ENCODE results near the gene SIGLEC5.
A peak's percentile ranks its signal among the peaks of the same experiment; 100 is the strongest.

SIGLEC5 gene

DNA sequence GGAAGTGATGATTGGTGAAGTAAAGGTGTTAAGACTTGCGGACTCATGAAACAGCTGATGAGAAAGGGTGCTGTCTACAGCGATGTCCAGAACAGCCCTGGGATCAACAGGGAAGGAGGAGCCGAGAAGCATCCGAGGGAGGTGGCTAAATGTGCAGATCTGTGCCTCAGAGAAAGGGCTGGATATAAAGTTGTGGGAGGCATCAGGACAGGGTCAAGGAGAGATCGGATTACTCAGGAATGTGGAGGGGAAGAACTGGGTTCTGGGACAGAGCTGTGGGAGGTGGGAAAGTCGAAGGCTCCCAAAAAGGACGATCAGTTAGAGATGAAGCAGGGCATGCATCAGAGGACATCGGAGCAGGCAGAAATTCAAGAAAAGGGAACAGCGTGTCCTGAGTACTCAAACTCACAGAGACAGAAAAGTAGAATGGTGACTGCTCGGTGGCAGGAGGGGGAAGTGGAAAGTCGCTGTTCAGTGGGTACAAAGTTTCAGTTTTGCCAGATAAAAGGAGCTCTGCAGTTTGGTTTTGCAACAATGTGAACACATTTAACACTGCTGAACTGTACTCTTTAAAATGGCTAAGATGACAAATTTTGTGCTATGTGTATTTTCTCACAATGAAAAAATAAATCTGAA, 14.6 kb upstream of the SIGLEC5 start:
- peak; percentile 70 for ATAC-seq
- Mint-ChIP-seq H3K4me1 (peaks cover 47% of the 10 kb centered on the region), H3K27me3 (no peaks in the 10 kb centered on the region), H3K36me3 (peaks cover 20% of the 10 kb centered on the region), H3K27ac (peak overlapping the region; percentile 77), H3K4me3 (peak overlapping the region; percentile 82), H3K9me3 (no peaks in the 10 kb centered on the region)

DNA sequence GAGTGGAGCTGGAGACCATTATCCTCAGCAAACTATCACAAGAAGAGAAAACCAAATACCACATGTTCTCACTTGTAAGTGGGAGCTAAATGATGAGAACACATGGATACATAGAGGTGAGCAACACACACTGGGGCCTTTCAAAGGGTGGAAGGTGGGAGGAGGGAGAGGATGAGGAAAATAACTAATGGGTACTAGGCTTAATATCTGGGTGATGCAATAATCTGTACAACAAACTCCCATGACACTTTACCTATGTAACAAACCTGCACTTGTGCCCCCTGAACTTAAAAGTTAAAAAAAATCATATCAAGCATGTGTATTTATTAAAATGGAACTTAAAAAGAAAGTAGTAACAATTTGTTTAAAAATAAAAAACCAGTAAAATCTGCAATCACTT, 11.4 kb upstream of the SIGLEC5 start:
- Mint-ChIP-seq H3K4me1 (peaks cover 41% of the 10 kb centered on the region), H3K36me3 (peaks cover 20% of the 10 kb centered on the region), H3K27me3 (no peaks in the 10 kb centered on the region), H3K9me3 (no peaks in the 10 kb centered on the region), H3K4me3 (peak overlapping the region; percentile 38), H3K27ac (no peak overlapping the region)
- ATAC-seq: no peak

DNA sequence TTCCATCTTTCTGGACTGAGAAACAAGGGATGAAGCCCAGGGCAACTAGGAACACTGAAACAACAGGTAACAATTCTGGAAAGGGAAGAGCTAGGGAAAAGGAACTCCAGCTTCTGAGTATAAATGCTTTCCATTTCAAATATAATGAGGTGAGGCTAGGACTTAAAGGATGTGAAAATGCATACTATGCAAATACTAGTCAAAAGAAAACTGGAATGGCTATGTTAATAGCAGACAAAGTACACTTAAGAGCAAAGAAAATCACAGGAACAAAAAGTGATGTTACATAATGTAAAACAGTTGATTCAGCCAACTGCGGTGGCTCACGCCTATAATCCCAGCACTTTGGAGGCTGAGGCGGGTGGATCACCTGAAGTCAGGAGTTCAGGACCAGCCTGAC, 10.2 kb upstream of the SIGLEC5 start:
- H3K9me3 Mint-ChIP-seq: no peaks in the 10 kb centered on the region
- H3K27ac Mint-ChIP-seq: no peak overlapping the region
- peaks cover 40% of the 10 kb centered on the region for H3K4me1 Mint-ChIP-seq
- H3K36me3 Mint-ChIP-seq: peaks cover 20% of the 10 kb centered on the region
- H3K27me3 Mint-ChIP-seq: no peaks in the 10 kb centered on the region
- ATAC-seq: no peak
- no peak overlapping the region for H3K4me3 Mint-ChIP-seq

DNA sequence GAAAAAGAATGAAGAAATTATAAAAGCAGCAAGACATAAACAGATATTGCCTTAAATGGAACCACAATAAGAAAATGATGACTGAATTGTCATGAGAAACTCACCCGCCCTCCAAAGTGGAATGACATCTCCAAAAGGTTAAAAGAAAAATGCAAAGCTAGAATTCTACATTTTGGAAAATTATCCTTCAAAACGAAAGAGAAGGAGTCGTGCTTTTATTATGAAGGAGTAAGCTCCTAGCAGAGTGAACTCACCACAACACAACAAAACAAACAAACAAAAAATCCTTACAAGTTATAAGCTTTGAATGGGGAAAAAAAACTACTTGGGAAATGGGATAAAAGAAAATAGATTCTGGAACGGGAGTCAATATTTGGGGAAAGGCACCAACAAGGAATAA, 9.7 kb upstream of the SIGLEC5 start:
- Mint-ChIP-seq H3K36me3 (peaks cover 18% of the 10 kb centered on the region), H3K9me3 (no peaks in the 10 kb centered on the region), H3K27ac (no peak overlapping the region), H3K4me3 (no peak overlapping the region), H3K4me1 (peaks cover 35% of the 10 kb centered on the region), H3K27me3 (no peaks in the 10 kb centered on the region)
- ATAC-seq: no peak

DNA sequence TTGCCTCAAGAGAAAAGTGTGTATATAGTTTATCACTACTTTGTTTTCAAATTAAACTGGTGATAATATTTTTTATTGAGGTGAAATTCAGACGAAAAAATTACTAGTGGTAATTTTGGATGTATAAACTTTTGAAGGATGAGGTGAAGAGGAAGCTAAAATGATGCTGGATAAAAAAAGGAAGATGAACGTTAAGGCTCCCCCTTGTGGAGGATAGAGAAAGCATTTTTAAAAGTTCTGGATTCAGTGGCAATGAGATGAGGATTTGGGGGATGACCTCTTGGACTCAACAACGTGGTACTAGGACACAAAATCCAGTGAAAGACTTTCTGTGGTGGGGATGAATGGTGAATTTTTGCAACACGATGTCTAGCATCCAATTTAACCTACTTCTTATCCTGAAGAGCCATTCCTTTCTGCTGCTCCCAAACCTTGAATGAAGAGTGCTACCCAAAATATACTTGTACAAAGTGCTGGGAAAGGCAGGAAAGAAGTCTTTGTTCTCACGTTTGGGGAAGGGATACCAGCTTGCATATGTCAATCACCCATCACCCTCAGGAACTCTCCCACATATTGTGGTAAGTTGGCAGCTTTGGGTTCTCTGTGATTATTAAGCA, 7.3 kb upstream of the SIGLEC5 start:
- H3K4me1 Mint-ChIP-seq: peaks cover 22% of the 10 kb centered on the region
- H3K27ac Mint-ChIP-seq: no peak overlapping the region
- no peaks in the 10 kb centered on the region for H3K27me3 Mint-ChIP-seq
- no peak overlapping the region for H3K4me3 Mint-ChIP-seq
- H3K36me3 Mint-ChIP-seq: peaks cover 5% of the 10 kb centered on the region
- H3K9me3 Mint-ChIP-seq: no peaks in the 10 kb centered on the region
- no peak for ATAC-seq

DNA sequence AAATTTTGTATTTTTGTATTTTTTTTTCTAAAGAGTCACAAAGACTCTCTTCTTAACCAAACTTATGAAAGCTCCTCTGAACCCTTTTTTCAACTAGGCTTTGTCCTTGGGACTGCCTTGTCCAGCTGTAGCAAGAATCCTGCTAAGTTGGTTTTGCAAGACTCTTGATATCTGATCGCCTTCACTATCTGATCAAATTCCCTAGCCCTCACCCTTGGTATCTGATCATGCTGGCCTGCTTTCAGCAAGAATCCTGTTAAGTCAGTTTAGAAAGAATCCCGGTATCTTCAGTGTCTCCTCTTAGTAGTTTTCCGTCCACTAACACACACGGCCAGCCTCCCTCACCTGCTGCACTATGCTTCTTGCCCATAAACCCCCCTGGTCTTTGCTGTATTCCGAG, 1.9 kb upstream of the SIGLEC5 start:
- Mint-ChIP-seq H3K9me3 (no peaks in the 10 kb centered on the region), H3K4me3 (no peak overlapping the region), H3K36me3 (peaks cover 17% of the 10 kb centered on the region), H3K4me1 (peaks cover 33% of the 10 kb centered on the region), H3K27me3 (no peaks in the 10 kb centered on the region), H3K27ac (no peak overlapping the region)
- ATAC-seq: no peak

DNA sequence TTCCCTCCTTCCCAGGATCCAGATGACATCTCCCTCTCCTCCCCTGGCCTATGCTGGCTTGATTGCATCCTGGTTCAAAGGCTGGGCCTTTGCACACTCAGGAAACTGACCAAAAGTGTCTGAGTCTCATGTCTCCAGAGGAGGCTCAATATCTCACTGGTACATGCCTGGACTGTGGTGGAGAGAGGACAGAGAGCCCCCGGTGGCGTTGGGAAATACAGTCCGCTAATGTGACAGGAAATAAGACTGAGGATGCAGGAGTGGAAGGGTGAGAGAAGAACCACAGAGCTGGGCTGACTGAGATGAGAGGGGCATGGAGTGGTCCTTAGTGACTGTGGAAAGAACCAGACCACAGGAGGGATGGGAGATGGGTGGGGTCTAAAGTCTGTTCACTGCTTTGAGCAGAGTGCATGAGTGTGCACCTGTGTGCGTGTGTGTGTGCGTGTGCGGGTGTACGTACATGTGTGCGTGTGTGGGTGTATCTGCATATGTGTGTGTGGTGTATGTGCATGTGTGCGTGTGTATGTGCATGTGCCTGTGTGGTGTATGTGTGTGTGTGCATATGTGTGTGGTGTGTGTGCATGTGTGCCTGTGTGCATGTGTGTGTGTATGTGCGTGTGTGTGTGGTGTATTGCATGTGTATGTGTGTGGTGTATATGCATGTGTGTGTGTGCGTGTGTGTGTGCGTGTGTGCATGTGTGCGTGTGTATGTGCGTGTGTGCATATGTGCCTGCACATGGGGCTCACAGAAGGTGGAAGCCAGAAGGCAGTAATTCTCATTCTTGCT, 1.9 kb downstream of the SIGLEC5 start:
- Mint-ChIP-seq H3K27me3 (no peaks in the 10 kb centered on the region), H3K9me3 (no peaks in the 10 kb centered on the region), H3K4me3 (peak overlapping the region; percentile 82), H3K36me3 (peaks cover 51% of the 10 kb centered on the region), H3K27ac (peak overlapping the region; percentile 94), H3K4me1 (peaks cover 59% of the 10 kb centered on the region)
- ATAC-seq: no peak

DNA sequence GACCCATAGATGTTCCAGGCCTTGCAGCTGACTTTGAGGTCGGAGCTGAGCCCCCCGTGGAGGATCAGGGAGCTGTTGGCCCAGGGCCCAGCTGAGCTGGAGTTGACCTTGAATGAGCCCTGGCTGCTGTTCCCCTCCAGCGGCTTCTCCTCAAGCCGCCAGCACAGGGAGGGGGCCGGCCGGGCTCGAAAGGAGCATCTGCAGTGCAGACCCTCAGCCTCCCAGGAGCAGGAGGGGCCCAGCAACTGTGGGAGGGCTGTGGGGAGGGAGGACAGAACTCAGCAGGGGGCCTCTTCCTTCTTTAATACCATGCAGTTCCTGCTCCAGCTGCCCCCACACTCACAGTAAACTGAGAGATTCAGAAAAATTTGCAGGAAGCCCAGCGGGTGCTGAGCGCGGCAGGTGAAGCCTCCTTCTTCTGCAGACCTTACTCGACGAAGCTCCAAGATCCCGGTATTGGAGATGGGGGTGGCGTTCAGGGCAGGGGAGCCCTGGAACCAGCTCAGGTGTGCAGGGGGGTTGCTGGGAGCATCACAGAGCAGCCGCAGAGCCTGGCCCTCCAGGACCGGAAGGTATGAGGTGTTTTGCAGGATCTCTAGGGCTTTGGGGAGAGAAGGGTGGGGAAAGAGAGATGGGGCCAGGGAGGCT, 2.6 kb downstream of the SIGLEC5 start:
- H3K27me3 Mint-ChIP-seq: no peaks in the 10 kb centered on the region
- peak overlapping the region; percentile 65 for H3K4me3 Mint-ChIP-seq
- H3K36me3 Mint-ChIP-seq: peaks cover 59% of the 10 kb centered on the region
- H3K9me3 Mint-ChIP-seq: no peaks in the 10 kb centered on the region
- H3K27ac Mint-ChIP-seq: peak overlapping the region; percentile 94
- peaks cover 59% of the 10 kb centered on the region for H3K4me1 Mint-ChIP-seq
- ATAC-seq: no peak

DNA sequence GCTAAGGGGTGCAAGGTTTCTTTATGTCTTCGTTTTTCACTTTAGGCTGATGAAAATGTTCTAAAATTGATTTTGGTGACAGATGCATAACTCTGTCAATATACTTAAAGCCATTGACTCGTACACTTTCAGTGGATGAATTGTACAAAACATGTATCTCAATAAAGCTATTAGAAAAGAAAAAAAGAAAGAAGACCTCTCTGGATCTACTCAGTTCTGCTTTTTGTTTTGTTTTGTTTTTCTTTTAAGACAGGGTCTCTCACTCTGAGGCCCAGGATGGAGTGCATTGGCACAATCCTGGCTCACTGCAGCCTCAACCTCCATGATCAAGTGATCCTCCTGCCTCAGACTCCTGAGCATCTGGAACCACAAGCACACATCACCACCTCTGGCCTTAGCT, 3.5 kb downstream of the SIGLEC5 start:
- H3K4me3 Mint-ChIP-seq: peak overlapping the region; percentile 65
- peak overlapping the region; percentile 94 for H3K27ac Mint-ChIP-seq
- peaks cover 66% of the 10 kb centered on the region for H3K36me3 Mint-ChIP-seq
- peaks cover 66% of the 10 kb centered on the region for H3K4me1 Mint-ChIP-seq
- no peaks in the 10 kb centered on the region for H3K27me3 Mint-ChIP-seq
- ATAC-seq: no peak
- no peaks in the 10 kb centered on the region for H3K9me3 Mint-ChIP-seq

DNA sequence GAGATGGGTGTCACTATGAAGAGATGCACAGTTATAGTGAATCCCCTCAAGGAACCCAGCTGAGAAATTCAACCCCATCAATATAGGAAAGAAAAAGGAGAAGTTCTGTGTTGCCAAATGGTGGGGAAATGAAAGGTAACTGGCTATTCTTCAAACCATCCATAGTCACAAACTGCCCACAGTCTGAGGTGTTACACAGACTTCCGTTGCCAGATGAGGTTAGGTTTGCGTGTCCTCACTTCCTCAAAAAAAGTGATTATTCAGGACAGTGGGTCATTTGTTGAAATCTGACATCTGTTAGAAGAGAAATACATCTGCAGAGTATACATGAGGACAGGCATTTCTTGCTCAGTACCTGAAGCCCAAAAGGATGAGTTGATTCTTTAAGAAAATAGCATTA, 9.0 kb downstream of the SIGLEC5 start:
- peak overlapping the region; percentile 31 for H3K27ac Mint-ChIP-seq
- H3K4me3 Mint-ChIP-seq: no peak overlapping the region
- H3K36me3 Mint-ChIP-seq: peaks cover 68% of the 10 kb centered on the region
- H3K4me1 Mint-ChIP-seq: peaks cover 69% of the 10 kb centered on the region
- no peaks in the 10 kb centered on the region for H3K27me3 Mint-ChIP-seq
- ATAC-seq: peak; percentile 99
- no peaks in the 10 kb centered on the region for H3K9me3 Mint-ChIP-seq

DNA sequence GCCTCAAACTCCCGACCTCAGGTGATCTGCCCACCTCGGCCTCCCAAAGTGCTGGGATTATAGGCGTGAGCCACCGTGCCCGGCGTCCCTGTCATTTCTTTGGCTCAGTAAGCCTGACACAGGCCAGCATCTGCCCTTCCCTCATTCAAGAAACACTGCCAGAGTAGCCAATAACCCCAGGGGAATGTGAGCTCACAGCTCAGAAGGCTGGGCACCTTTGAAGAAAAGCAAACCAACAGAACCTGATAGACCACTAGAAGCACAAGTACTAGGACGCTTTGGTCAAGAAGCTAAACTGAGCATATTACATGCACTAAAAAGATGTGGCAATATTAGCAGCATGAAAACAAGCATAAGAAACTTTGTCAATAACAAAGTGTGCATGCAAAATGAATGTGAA, 14.2 kb downstream of the SIGLEC5 start:
- H3K4me1 Mint-ChIP-seq: peaks cover 83% of the 10 kb centered on the region
- no peak for ATAC-seq
- H3K9me3 Mint-ChIP-seq: peaks cover 6% of the 10 kb centered on the region
- peaks cover 78% of the 10 kb centered on the region for H3K36me3 Mint-ChIP-seq
- no peak overlapping the region for H3K4me3 Mint-ChIP-seq
- H3K27ac Mint-ChIP-seq: peak overlapping the region; percentile 18
- H3K27me3 Mint-ChIP-seq: no peaks in the 10 kb centered on the region

DNA sequence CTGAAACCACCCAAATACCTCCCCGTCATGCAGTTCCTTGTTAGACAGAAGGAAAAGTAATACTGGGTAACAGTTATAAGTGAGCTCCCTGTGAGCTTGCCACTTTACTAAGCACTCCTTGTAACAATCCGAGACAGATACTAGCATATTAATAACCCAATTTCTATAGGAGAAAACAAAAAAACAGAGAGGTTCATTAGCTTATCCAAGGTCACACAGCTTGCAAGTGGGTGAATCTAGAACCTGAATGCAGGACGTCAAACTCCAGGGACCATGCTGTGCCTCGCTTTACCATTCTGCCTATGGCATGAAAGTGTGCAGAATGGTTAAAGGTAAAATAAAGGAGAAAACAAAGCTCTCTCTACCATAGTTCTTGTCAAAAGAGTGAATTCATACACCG, 15.4 kb downstream of the SIGLEC5 start:
- Mint-ChIP-seq H3K27ac (no peak overlapping the region), H3K4me3 (no peak overlapping the region), H3K9me3 (peaks cover 6% of the 10 kb centered on the region), H3K36me3 (peaks cover 82% of the 10 kb centered on the region), H3K27me3 (no peaks in the 10 kb centered on the region), H3K4me1 (peaks cover 83% of the 10 kb centered on the region)
- no peak for ATAC-seq

DNA sequence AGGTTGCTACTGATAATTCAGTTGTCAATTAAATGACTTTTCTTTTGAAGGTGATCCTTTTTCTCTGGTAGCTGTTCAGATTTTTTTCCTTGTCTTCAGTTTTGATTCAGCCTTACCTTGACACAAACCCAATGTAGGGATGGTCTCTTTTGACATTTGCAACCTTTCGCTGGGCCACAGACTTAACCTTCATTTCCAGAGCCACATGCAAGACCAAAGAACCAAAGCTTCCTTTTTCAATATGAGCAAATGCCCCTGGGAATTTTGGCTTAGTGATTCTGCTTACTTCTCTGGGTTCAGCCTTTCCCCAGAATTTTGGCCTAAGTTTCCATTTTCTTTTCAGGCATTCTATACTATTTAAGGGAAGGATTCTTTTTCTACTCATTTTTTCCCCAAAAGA, 19.6 kb downstream of the SIGLEC5 start:
- Mint-ChIP-seq H3K4me1 (peaks cover 86% of the 10 kb centered on the region), H3K9me3 (peaks cover 6% of the 10 kb centered on the region), H3K27ac (peak overlapping the region; percentile 50), H3K36me3 (peaks cover 78% of the 10 kb centered on the region), H3K4me3 (peak overlapping the region; percentile 32), H3K27me3 (no peaks in the 10 kb centered on the region)
- ATAC-seq: peak; percentile 55

DNA sequence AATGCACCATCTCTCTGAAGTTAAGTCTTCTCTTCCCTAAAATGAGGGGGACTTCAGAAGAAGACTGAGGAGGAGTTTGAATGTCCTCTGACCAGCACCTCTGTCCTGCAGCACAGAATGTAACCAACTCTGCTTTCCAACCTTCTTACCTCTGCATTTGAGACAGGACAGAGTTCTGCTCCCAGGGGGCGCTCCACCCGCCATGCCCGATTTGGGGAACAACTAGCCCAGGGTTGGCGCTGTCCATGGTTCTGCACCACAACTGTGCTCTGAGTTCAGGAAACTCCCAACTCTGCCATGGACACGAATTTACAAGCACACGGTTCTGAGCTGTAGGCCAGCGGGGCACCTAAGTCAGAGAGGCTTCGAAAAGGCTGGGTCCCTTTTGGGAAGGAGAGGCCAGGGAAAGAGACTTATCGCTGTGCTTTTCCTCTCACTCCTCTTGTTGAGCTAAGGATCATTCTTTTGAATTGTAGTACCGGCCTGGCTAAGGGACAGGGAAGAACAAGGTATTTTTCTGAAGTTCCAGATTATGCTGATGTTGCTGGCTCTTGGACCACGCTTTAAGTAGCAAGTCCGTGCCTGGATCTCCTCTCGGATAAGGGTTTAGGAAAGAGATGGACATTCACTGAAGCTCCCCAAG, 22.2 kb downstream of the SIGLEC5 start:
- H3K27ac Mint-ChIP-seq: peak overlapping the region; percentile 78
- ATAC-seq: no peak
- peaks cover 78% of the 10 kb centered on the region for H3K4me1 Mint-ChIP-seq
- peaks cover 66% of the 10 kb centered on the region for H3K36me3 Mint-ChIP-seq
- H3K9me3 Mint-ChIP-seq: peaks cover 12% of the 10 kb centered on the region
- H3K4me3 Mint-ChIP-seq: peak overlapping the region; percentile 38
- no peaks in the 10 kb centered on the region for H3K27me3 Mint-ChIP-seq

DNA sequence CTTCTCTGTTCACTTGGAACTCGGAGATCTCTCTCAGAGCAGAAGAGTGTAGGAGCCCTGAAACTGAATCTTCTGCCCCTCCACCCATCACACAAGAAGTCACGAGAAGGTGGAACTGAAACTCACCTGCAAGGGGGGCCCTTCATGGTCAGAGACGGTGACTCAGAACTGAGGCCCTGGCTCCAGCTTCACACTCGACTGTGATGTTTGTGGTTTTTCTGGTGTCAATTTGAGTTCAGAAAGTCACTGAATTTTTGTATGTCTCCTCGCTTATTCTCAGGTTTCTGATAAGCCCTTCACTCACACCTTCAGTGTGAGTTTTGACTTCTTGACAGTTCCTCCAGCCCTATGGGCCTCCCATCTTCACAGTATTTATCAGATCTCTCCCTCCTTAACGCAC, 23.1 kb downstream of the SIGLEC5 start:
- ATAC-seq: peak; percentile 97
- H3K4me3 Mint-ChIP-seq: peak overlapping the region; percentile 53
- H3K4me1 Mint-ChIP-seq: peaks cover 78% of the 10 kb centered on the region
- H3K27me3 Mint-ChIP-seq: no peaks in the 10 kb centered on the region
- peak overlapping the region; percentile 78 for H3K27ac Mint-ChIP-seq
- H3K9me3 Mint-ChIP-seq: peaks cover 9% of the 10 kb centered on the region
- H3K36me3 Mint-ChIP-seq: peaks cover 66% of the 10 kb centered on the region

Data from stimulated activated memory B cell treated with anti-CD40 and anti-IgM and Interleukin-4, amounts not matched to agents 10 μg/mL and 1 μg/mL and 100 μg/mL, for 72 hours (primary cell).